GM18499 (cell line): Measurements from ENCODE around the gene SRP54.
"Not testable (repeated sequence)": the region's sequence is repeated elsewhere in the genome, so short reads cannot be mapped to it uniquely, and the experiment has no call there.

ENCODE experiments used
- ATAC-seq: cut with Tn5 transposase; IDR thresholded peaks from one replicate; pipeline ENCODE4 v1.9.1; 2021; ENCODE audit warnings: moderate number of reproducible peaks; ENCODE audit not compliant: insufficient read depth, unreplicated experiment

Gene SRP54

GRCh38 chr14:34982421-34983147, at the start of gene SRP54:
TSS of gene SRP54 (plus strand) at chr14:34982992. CDS start at chr14:34996710, 13,718 bp downstream.
- ATAC-seq = peak; percentile 72

GRCh38 chr14:34933301-34933700, 49.5 kb upstream of the SRP54 start:
- ATAC-seq = no peak

- no peak for ATAC-seq
These were observed 47.3 kb upstream of the SRP54 start for GRCh38 chr14:34935488-34935887.

- ATAC-seq = no peak
These were observed 45.4 kb upstream of the SRP54 start for GRCh38 chr14:34937442-34937841.

- no peak for ATAC-seq
These were observed 44.9 kb upstream of the SRP54 start for GRCh38 chr14:34937876-34938275.

- ATAC-seq = no peak
These were observed 39.3 kb upstream of the SRP54 start for GRCh38 chr14:34943506-34943905.

- no peak for ATAC-seq
These were observed 38.0 kb upstream of the SRP54 start for GRCh38 chr14:34944744-34945143.

- no peak for ATAC-seq
These were observed 36.1 kb upstream of the SRP54 start for GRCh38 chr14:34946699-34947098.

GRCh38 chr14:34951286-34951685, 31.5 kb upstream of the SRP54 start:
- no peak for ATAC-seq

GRCh38 chr14:34956931-34957330, 25.9 kb upstream of the SRP54 start:
- no peak for ATAC-seq

GRCh38 chr14:34957771-34958286, 25.0 kb upstream of the SRP54 start:
- ATAC-seq = no peak

GRCh38 chr14:34962106-34962505, 20.7 kb upstream of the SRP54 start:
- ATAC-seq = not testable (repeated sequence)

GRCh38 chr14:34964977-34965764, 17.6 kb upstream of the SRP54 start:
- ATAC-seq = no peak

GRCh38 chr14:34965912-34966311, 16.9 kb upstream of the SRP54 start:
- ATAC-seq = no peak

- ATAC-seq = no peak
These were observed 16.4 kb upstream of the SRP54 start for GRCh38 chr14:34966413-34966812.

- ATAC-seq = no peak
These were observed 12.1 kb upstream of the SRP54 start for GRCh38 chr14:34970665-34971064.

- no peak for ATAC-seq
These were observed 11.4 kb upstream of the SRP54 start for GRCh38 chr14:34971381-34971780.

GRCh38 chr14:34971801-34972200, 11.0 kb upstream of the SRP54 start:
- ATAC-seq = no peak

GRCh38 chr14:34978444-34978843, 4.3 kb upstream of the SRP54 start:
- ATAC-seq = no peak

- no peak for ATAC-seq
These were observed 2.4 kb upstream of the SRP54 start for GRCh38 chr14:34980337-34980900.
